Rectal smooth muscle tissue (tissue), 1 donor: Measurements from ENCODE around the gene HOXB5.
A peak's percentile ranks its signal among the peaks of the same experiment; 100 is the strongest.

Experiments
- H3K27ac ChIP-seq: one replicate; pipeline ENCODE4 v1.7.0; 2013; ENCODE audit warnings: low read depth, low read length, inconsistent platforms
- H3K27me3 ChIP-seq: one replicate; pipeline ENCODE4 v1.7.0; 2013; ENCODE audit warnings: low read length; ENCODE audit not compliant: control insufficient read depth, insufficient read depth
- H3K36me3 ChIP-seq: one replicate; pipeline ENCODE4 v1.7.0; 2013; ENCODE audit warnings: low read length; ENCODE audit not compliant: control insufficient read depth, insufficient read depth
- H3K4me1 ChIP-seq: one replicate; pipeline ENCODE4 v1.7.0; 2013; ENCODE audit warnings: low read length; ENCODE audit not compliant: control insufficient read depth, insufficient read depth
- H3K4me3 ChIP-seq: one replicate; pipeline ENCODE4 v1.7.0; 2013; ENCODE audit warnings: low read length
- H3K9ac ChIP-seq: one replicate; pipeline ENCODE4 v1.7.0; 2013; ENCODE audit warnings: low read length

The HOXB5 gene

DNA sequence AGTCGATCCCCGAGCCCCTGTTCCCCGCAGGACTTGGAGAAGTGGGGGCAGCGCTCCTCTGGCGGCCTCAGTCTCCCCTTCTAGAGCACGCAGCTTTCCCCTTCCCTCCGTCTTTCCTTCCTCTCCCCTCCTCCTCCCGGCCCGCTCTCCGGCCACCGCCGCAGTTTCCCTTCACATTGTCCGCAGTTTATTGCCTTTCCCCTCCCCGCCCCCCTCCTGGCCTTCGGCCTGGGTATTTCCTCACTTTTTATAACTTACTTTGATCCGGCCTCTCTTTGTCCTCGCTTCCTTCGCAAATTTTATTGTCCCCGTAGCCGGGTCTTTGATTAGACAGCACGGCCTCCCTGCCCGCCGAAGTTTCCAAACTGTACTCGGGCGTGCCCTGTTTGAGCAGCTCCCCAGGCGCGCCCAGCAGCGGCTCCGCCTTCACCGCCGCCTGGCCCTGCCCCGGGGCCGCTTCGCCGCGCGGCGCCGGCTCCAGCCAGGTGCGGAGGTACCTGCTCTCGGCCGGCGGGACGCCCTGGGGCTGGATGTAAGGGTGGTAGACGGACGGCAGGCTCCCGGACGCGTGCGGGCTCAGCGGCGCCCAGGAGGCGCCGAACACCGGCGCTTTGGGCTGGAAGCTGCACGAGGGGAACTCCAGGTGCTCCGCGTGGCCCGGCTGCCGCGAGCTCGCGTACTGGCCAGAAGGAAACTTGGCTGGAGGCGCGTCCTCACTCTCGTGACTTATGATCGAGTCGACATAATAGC lies 32.1 kb upstream of the HOXB5 start:
- Histone ChIP-seq H3K4me3 (peak overlapping the region; percentile 62), H3K27me3 (peaks cover 59% of the 10 kb centered on the region), H3K4me1 (no peaks in the 10 kb centered on the region), H3K27ac (no peak overlapping the region), H3K36me3 (no peaks in the 10 kb centered on the region), H3K9ac (no peak overlapping the region)

DNA sequence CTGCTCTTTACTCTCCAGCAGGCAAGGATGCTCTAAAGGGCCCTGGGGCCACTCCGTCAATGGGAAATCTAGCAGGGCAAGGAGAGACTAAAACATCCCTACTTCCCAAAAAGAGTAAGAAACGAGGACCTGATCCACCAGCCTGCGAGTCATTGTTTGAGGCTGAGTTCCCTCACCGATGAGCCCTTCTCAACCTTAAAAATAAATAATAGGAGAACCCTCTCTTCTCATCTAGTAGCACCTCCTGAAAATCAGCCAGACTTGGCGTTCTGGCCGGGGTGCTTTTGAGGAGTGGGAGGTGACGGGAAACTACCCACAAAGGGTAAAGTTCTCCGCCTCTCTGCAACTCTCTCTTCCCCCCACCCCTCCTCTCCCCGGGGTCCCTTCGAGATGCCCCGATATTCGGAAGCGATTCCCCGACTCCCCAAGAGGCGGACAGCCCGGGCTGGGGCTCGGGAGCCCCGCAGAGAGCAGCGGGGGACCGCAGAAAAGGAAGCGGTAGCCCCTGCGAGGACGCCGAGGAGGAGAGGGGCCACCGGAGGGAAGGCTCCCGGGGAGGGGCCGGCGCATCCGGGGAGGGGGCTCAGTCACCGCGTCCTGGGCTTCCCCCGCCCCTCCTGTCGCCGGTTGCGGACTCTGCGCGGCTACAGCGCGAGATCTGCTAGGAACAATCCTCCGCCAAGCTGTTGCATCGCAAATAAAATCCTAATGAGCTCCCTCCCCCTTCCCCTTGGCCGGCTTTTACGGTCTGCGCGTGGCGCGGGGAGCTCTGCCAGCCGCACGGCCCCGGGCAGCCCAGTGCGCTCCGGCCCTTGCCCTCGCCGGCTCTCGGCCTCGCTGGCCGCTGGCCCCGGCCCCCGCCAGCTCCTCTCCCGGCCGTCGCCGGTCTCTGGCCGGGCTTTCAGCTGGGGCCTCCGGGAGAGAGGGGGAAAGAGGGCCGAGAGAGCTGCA lies 31.2 kb upstream of the HOXB5 start:
- no peak overlapping the region for H3K9ac ChIP-seq
- H3K36me3 ChIP-seq, result no peaks in the 10 kb centered on the region
- H3K4me3 ChIP-seq, result peak overlapping the region; percentile 62
- no peak overlapping the region for H3K27ac ChIP-seq
- H3K27me3 ChIP-seq, result peaks cover 59% of the 10 kb centered on the region
- no peaks in the 10 kb centered on the region for H3K4me1 ChIP-seq

DNA sequence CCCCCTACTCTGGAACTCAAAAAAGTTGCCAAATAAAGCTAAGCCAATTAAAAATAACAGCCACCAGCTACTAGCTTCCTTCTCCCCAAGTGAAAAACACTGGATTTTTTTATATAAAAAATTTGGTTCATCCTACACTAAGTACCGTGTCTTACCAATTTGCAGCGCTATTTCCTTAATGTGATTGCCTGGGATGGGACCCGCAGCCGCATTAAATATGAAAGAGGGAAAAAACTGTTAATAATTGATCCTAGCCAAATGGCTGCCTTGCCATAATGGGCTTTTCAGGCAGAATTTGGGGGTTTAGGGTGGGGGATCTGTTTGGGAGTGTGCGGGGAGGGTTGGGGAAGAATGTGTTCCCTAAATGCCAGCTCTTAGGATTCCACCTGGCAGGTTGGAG lies 30.5 kb upstream of the HOXB5 start:
- Histone ChIP-seq H3K27ac (no peak overlapping the region), H3K4me3 (peak overlapping the region; percentile 29), H3K27me3 (peaks cover 60% of the 10 kb centered on the region), H3K36me3 (no peaks in the 10 kb centered on the region), H3K9ac (no peak overlapping the region), H3K4me1 (no peaks in the 10 kb centered on the region)

DNA sequence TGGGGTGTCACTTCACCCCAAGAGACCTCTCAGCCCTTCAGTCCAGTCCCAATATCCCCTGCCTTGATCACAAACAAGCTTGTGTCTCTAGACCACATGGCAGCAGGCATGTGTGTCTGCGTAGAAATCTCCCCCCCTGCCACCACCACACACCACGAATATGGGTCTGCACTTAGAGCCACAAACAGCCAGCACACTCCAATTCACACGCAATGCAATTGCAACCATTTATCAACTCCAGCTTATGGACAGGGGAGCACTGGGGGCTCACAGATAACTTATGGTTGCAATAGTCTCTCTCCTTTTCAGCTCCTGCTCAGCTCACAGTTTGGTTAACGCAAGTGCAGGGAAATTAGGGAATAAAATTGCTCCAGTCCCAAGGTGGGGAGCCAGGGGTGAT lies 30.0 kb upstream of the HOXB5 start:
- Histone ChIP-seq H3K4me3 (no peak overlapping the region), H3K27ac (no peak overlapping the region), H3K27me3 (peaks cover 56% of the 10 kb centered on the region), H3K9ac (no peak overlapping the region), H3K36me3 (no peaks in the 10 kb centered on the region), H3K4me1 (no peaks in the 10 kb centered on the region)

DNA sequence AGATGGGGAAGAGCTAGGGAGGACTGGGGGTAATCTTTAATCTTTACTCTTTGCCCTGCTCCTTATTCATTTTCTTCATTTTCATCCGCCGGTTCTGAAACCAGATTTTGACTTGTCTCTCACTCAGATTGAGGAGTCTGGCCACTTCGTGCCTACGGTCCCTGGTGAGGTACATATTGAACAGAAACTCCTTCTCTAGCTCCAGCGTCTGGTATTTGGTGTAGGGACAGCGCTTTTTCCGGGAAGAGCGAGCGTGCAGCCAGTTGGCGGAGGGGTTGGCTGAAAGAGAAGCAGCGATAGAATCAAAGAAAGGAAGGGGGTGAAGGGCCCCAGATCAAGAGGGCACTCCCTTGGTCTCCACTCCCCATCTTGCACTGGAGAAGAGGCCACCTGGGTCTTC lies 29.3 kb upstream of the HOXB5 start:
- H3K36me3 ChIP-seq, result no peaks in the 10 kb centered on the region
- H3K4me3 ChIP-seq, result no peak overlapping the region
- H3K27me3 ChIP-seq, result peaks cover 60% of the 10 kb centered on the region
- peaks cover 3% of the 10 kb centered on the region for H3K4me1 ChIP-seq
- no peak overlapping the region for H3K9ac ChIP-seq
- no peak overlapping the region for H3K27ac ChIP-seq

DNA sequence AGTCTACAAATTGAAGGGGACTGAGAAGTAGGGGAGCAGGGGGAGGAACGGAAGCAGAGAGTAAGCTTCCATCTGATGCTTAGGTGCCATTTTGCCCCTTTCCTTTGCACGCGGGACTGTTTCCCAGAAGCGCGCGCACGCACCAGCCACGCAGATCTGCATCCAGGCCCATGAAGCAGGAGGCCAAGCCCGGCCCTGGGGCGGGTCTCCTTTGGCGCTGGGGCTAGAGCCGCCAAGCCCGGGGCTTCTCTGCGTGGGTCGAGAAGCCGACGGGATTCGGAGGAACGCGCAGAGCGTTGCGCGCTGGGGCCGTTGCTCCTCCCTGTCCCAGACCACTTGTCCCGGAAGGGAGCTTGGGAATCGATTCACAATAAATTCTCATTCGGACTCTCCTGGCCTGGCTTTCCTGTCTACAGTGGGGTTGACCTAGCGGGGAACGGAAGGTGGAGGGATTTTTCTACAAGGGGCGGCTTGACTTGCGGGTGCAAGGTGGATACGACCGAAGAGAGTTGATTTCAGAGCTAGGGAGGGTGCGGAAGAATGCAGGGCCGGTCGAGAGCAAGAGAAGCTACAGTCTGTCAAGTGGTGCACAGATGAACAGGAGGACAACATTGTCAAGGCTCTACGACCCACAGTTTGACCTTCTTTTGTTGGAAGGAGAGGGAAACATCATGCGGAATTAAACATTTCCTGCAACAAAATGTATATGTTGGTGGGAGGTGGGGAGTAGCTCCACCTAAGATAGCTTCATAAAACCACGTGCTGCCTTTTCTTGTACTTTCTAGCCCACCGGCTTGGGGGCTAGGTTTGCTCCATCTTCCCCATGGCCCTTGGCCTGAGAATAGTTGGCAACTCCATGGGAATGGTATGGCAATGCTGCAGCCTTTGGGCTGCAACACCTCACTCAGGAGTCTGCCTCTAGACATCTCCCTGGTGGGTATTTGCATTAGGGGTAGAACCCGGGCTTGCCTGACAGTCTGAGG lies 28.1 kb upstream of the HOXB5 start:
- Histone ChIP-seq H3K27me3 (peaks cover 59% of the 10 kb centered on the region), H3K36me3 (no peaks in the 10 kb centered on the region), H3K4me1 (peaks cover 5% of the 10 kb centered on the region), H3K27ac (no peak overlapping the region), H3K9ac (no peak overlapping the region), H3K4me3 (no peak overlapping the region)

DNA sequence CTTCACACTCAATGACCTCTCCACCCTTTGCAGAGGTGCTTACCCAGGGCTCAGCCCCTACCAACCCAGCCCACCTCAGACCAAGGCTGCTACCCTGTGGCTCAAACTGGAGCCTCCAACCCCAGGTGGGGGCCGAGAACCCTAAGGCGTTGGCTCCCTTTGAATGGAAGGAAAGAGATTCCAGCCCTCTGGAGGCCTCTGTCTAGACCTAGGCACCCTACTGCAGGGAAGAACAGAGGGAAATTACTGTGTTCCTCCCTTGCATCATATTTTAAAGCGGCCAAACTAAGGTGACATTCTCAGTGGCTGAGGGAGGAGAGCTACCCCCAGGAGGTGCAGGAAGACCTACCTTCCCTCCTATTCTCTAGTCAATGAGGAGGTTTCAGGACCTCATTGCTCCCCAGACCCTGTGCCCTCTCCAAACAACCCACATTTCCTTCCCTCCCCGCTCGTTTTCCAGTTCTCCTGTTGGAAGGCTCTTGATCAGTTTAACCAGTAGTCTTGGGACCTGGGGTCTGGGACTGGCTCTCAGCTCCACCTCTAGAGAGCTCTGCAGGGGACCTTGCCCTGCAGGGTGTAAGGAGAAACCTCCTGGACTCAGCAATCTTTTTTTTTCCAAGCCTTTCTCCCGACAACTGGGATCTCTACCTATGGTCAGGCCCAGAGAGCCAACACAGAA lies 27.0 kb upstream of the HOXB5 start:
- Histone ChIP-seq H3K27me3 (peaks cover 58% of the 10 kb centered on the region), H3K27ac (no peak overlapping the region), H3K4me3 (no peak overlapping the region), H3K4me1 (peaks cover 5% of the 10 kb centered on the region), H3K36me3 (no peaks in the 10 kb centered on the region), H3K9ac (no peak overlapping the region)

DNA sequence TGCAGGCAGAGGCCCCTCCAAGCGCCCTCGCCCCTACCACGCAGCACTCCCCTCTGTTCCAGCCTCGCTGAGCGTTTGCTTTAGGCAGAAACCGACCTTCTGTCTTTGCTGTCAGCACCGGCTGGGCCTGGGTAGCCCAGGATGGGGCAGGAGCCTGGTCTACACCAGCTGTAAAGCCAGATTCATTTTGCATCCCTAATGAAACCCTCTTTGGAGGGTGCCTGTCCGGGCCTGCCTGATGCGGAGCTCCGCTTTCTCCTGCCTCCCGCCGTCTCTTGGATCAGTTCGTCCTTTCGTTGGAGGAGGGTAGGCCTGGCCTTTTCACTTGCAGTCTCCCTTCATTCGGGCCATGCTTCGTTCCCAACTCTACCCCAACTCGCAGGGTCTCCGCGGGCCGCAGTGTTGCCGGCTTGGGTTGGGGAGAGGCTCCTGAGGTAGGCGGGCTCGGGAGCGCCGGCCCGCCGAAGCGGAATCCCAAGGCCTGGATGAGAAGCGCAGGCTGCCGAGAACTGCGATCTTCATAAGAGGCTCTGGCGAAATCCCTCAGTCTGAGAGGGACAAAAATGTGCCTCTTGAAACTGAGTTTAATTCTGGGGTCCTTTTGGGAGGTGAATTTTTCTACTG lies 26.4 kb upstream of the HOXB5 start:
- Histone ChIP-seq H3K27me3 (peaks cover 55% of the 10 kb centered on the region), H3K4me3 (no peak overlapping the region), H3K27ac (no peak overlapping the region), H3K4me1 (peaks cover 5% of the 10 kb centered on the region), H3K9ac (no peak overlapping the region), H3K36me3 (no peaks in the 10 kb centered on the region)

DNA sequence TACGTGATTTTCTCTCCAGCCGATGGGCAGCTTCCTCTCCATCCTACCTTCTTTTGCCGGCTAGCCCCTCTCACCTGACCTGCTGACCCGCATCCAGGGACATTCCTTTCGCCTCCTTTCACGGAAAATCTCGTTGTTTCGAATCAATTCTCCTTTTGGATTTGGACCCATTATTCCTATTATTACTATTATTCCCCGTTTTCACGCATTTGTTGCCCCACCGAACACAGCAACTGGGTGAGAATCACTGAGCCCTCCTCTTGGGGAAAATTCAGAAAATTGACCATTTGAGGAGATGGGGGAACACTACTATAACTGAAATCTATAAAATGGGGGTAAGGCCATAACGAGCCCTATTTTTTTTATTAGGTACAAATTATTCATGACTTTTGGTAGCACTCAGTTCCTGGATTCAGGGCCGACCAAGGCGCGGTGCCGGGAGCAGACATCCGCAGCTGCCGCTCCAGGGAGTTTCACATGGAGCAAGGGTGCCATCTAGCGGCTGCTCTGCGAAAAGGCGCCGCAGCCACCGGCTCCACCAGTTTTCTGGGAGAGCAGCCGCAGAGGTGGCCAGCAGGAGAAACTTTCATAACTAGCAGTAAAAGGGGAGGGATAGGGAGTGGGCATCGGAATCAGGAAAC lies 24.8 kb upstream of the HOXB5 start:
- H3K27ac ChIP-seq, result no peak overlapping the region
- no peak overlapping the region for H3K9ac ChIP-seq
- H3K27me3 ChIP-seq, result peaks cover 51% of the 10 kb centered on the region
- H3K4me3 ChIP-seq, result peak overlapping the region; percentile 49
- no peaks in the 10 kb centered on the region for H3K36me3 ChIP-seq
- H3K4me1 ChIP-seq, result peaks cover 5% of the 10 kb centered on the region

DNA sequence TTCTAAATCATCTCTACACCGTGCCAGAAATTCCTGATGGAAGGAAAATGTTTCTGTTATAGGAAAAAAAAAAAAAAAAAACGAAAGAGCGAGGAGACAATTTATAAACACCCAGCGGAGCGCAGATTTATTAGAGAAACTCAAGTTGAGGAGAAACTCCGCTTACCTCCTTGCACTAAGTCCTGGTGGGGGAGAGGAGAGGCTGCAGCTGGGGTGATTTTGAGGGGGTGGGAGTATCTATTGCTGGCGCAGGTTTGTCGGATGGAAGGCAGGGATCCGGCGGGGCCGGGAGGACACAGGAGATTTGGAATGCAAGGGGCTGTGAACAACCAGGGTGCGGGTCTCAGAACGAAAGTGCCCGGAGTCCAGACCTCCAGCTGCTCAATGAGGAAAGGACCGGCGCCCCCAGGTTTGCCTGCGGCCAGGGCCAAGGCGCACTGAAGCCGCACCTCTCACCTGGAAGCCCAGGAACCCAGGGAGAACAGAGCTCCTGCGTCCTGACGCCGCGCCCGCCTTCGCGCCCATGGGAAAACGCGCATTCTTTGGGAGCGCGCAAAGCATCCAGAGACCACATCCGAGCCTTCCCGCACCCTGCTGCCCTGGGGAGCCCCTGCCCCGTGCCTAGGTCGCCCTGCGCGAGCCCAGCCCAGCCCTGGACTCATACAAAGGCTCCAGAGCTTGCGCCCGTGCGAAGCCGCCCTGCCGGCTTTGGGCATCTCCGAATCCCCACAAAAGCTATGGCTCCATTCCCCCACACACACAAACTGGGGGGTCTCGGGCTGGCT lies 24.1 kb upstream of the HOXB5 start:
- Histone ChIP-seq H3K4me1 (peaks cover 5% of the 10 kb centered on the region), H3K9ac (no peak overlapping the region), H3K36me3 (no peaks in the 10 kb centered on the region), H3K27ac (no peak overlapping the region), H3K4me3 (peak overlapping the region; percentile 49), H3K27me3 (peaks cover 50% of the 10 kb centered on the region)
